MV-4-11 (cell line): ENCODE data around the gene GSTM1.

ENCODE experiments used
- DNase-seq: peaks from one replicate; lab custom pipeline; 2025; lab: John Stamatoyannopoulos, UW

The GSTM1 gene

GRCh38 chr1:109687641-109688499, at the start of gene GSTM1:
TSS of gene GSTM1 (plus strand) at chr1:109687817. CDS start at chr1:109687874, 57 bp downstream.
- DNase-seq, result no peak

GRCh38 chr1:109639063-109639840, 48.4 kb upstream of the GSTM1 start:
- no peak for DNase-seq

GRCh38 chr1:109639841-109640184, 47.8 kb upstream of the GSTM1 start:
- DNase-seq, result no peak

- peak; percentile 59 for DNase-seq
These were observed 47.2 kb upstream of the GSTM1 start for GRCh38 chr1:109640285-109640865.

GRCh38 chr1:109641078-109641740, 46.4 kb upstream of the GSTM1 start:
- DNase-seq, result no peak

GRCh38 chr1:109641861-109642260, 45.8 kb upstream of the GSTM1 start:
- DNase-seq, result no peak

- DNase-seq, result no peak
These were observed 45.0 kb upstream of the GSTM1 start for GRCh38 chr1:109642626-109643025.

GRCh38 chr1:109643385-109644230, 44.0 kb upstream of the GSTM1 start:
- peak; percentile 59 for DNase-seq

- DNase-seq, result no peak
These were observed 42.9 kb upstream of the GSTM1 start for GRCh38 chr1:109644670-109645069.

- peak; percentile 8 for DNase-seq
These were observed 38.1 kb upstream of the GSTM1 start for GRCh38 chr1:109649491-109649914.

GRCh38 chr1:109650609-109651008, 37.0 kb upstream of the GSTM1 start:
- no peak for DNase-seq

GRCh38 chr1:109652402-109652801, 35.2 kb upstream of the GSTM1 start:
- no peak for DNase-seq

GRCh38 chr1:109653306-109653705, 34.3 kb upstream of the GSTM1 start:
- DNase-seq, result no peak

GRCh38 chr1:109654519-109654918, 33.1 kb upstream of the GSTM1 start:
- no peak for DNase-seq

GRCh38 chr1:109655615-109656519, 31.8 kb upstream of the GSTM1 start, which contains the start of gene GSTM4:
TSS of gene GSTM4 (plus strand) at chr1:109656099. CDS start at chr1:109656390, 291 bp downstream.
- DNase-seq, result peak; percentile 56

GRCh38 chr1:109657395-109657794, 30.2 kb upstream of the GSTM1 start:
- DNase-seq, result no peak

- no peak for DNase-seq
These were observed 29.6 kb upstream of the GSTM1 start for GRCh38 chr1:109657970-109658369.

GRCh38 chr1:109658533-109659042, 29.0 kb upstream of the GSTM1 start:
- peak; percentile 27 for DNase-seq

- no peak for DNase-seq
These were observed 28.5 kb upstream of the GSTM1 start for GRCh38 chr1:109659145-109659544.
